ENCODE data around the gene MTG1.
"Not testable (repeated sequence)": the region's sequence is repeated elsewhere in the genome, so short reads cannot be mapped to it uniquely, and the experiment has no call there.

The MTG1 gene

GRCh38 chr10:133460208-133460769 lies 66.3 kb downstream of the MTG1 start:
- DNase-seq, result no peak
- TF ChIP-seq POLR2A (IDR thresholded peaks at IDR 0.05; ENCODE audit: low read length) (no peak), GATA1 (IDR thresholded peaks at IDR 0.05; ENCODE audit: low read depth, low read length) (no peak)

- TF ChIP-seq POLR2A (IDR thresholded peaks at IDR 0.05; ENCODE audit: low read length), result no peak
- TF ChIP-seq GATA1 (IDR thresholded peaks at IDR 0.05; ENCODE audit: low read depth, low read length), result no peak
- DNase-seq, result no peak
Measured at GRCh38 chr10:133461027-133461426, 67.1 kb downstream of the MTG1 start.

DNA sequence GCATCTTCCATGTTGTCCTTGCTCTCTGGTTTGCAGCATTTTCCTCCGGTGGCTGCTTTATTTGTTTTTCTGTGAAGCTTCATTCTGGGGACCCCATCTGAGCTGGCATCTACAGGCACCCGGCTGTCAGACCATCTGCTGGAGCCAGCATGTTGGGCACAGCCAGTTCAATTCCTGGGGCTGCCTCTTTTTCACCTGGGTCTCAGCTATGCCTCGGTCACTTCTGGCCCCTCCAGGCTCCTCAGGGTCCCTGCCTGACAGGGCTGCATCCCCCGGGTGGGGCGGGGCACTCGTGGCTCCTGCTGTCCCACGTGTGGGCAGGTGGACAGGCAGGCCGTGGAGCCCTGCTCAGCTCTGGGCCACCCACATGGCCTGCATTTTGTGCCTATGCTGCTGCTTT lies 67.9 kb downstream of the MTG1 start:
- TF ChIP-seq POLR2A (IDR thresholded peaks at IDR 0.05; ENCODE audit: low read length) (no peak), GATA1 (IDR thresholded peaks at IDR 0.05; ENCODE audit: low read depth, low read length) (no peak)
- no peak for DNase-seq

DNA sequence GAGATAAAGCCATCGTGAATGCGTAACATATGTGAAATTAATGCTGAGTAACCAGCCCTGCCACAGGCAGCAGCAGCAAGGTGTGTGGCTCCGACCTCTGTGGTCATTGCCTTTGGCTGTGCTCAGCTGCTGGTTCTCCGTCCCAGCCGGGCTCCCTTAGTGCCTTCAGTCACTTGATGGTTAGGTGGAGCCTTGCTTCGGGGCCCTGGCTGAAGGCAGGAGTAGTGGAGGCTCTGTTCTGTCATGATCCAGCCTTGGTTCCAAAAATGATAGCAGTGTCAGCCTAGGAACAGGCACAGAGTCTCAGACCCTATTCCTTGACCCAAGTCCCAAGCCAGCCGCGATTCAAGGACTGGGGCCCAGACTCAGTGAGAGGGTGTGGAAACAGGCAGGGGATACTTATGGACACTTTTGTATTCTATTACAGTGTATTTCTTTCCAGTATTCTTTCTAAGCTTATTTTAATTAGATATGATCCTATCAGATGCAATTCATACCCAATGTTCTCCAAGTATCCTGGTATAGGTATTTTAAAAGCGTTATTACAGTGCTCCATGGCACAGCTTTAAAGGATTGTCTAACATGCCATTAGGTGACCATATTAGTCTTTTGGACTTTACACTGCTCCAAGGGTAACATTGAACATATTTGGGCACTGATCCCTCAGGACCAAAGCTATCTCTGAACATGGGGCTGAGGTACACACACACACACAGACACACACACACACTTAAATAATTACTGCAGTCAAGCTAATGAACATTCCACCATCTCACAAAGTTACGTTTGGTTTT lies 68.8 kb downstream of the MTG1 start:
- TF ChIP-seq GATA1 (IDR thresholded peaks at IDR 0.05; ENCODE audit: low read depth, low read length) (no peak), POLR2A (IDR thresholded peaks at IDR 0.05; ENCODE audit: low read length) (no peak)
- DNase-seq, result no peak

- TF ChIP-seq GATA1 (IDR thresholded peaks at IDR 0.05; ENCODE audit: low read depth, low read length) (no peak), POLR2A (IDR thresholded peaks at IDR 0.05; ENCODE audit: low read length) (no peak)
- no peak for DNase-seq
Measured at GRCh38 chr10:133464582-133465031, 70.7 kb downstream of the MTG1 start.

- DNase-seq, result no peak
- TF ChIP-seq POLR2A (IDR thresholded peaks at IDR 0.05; ENCODE audit: low read length), result no peak
- no peak for TF ChIP-seq GATA1 (IDR thresholded peaks at IDR 0.05; ENCODE audit: low read depth, low read length)
Measured at GRCh38 chr10:133465191-133465949, 71.4 kb downstream of the MTG1 start.

DNA sequence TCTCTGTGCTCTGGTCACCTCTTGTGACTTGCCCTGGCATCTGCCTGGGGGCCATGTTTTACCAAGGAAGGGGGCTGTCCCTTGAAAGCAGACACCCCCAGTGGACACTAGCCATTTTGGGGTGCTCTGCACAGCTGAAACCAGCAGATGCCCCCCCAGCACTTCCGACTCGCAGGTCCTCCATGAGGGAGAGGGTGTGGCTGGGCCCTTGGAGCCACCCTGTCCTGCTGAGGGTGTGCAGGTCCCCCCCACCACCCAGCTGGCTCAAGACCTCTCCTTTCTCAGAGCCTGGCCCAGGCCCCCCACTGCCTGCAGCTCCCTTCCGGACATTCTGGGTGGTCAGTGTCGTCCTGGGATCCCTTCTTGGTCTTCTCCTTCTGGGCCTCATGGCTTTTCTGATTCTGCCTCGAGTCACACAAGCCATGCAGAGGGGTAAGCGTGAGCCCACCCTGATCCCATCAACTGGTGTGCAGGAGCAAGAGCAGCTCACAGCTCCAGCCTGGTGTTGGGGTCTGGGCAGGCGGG lies 72.1 kb downstream of the MTG1 start:
- DNase-seq, result no peak
- TF ChIP-seq GATA1 (IDR thresholded peaks at IDR 0.05; ENCODE audit: low read depth, low read length), result no peak

- no peak for DNase-seq
- no peak for TF ChIP-seq POLR2A (IDR thresholded peaks at IDR 0.05; ENCODE audit: low read length)
- no peak for TF ChIP-seq GATA1 (IDR thresholded peaks at IDR 0.05; ENCODE audit: low read depth, low read length)
Measured at GRCh38 chr10:133466683-133467275, 72.8 kb downstream of the MTG1 start.

GRCh38 chr10:133467286-133467911 lies 73.4 kb downstream of the MTG1 start:
- DNase-seq, result no peak
- TF ChIP-seq GATA1 (IDR thresholded peaks at IDR 0.05; ENCODE audit: low read depth, low read length) (no peak), POLR2A (IDR thresholded peaks at IDR 0.05; ENCODE audit: low read length) (no peak)

GRCh38 chr10:133469205-133469604 lies 75.2 kb downstream of the MTG1 start:
- not testable (repeated sequence) for DNase-seq

GRCh38 chr10:133471300-133472109 lies 77.5 kb downstream of the MTG1 start:
- DNase-seq, result no peak

More at GRCh38 chr10:133471300-133472109, 77.5 kb downstream of the MTG1 start:
- TF ChIP-seq GATA1 (IDR thresholded peaks at IDR 0.05; ENCODE audit: low read depth, low read length) (no peak), POLR2A (IDR thresholded peaks at IDR 0.05; ENCODE audit: low read length) (no peak)

Measured in erythroblast (primary cell).